Mesenteric fat pad (tissue), 1 donor: Measurements from ENCODE around the gene TRMT61B. TPM values are rescaled to one million over a fixed set of nuclear protein-coding genes. Genes with fewer than 3 reads are reported as not detected.

ENCODE experiments used
- DNase-seq: peaks from one replicate; pipeline ENCODE4 v3.0.0-alpha.2; 2020; ENCODE audit warnings: low spot score
- total RNA-seq: library from RNA; stranded (reverse); fragmentation: NEBNext Ultra II Directional; extraction: Animal tissue kit (Norgen Biotek cat#: 25700); gene quantifications from one replicate; pipeline ENCODE4 v1.2.1, GENCODE V29; 2021
- donor health status: DM: yes; HTN: yes; CAD: no.

TRMT61B gene
- total RNA-seq, 1 donor from 2014 or later: 10.9 TPM

DNA sequence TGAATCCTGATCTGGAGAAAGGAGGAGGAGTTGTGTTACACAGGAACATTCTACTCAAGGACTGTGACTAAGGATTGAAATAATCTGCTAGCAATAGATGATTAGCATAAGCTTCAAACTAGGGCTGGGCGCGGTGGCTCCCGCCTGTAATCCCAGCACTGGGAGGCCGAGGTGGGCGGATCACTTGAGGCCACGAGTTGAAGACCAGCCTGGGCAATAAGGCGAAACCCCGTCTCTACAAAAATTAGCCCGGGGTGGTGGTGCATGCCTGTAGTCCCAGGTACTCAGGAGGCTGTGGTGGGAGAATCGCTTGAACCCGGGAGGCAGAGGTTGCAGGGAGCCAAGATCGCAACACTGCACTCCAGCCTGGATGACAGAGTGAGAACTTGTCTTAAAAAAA, 1.5 kb downstream of the TRMT61B start:
- DNase-seq: no peak

DNA sequence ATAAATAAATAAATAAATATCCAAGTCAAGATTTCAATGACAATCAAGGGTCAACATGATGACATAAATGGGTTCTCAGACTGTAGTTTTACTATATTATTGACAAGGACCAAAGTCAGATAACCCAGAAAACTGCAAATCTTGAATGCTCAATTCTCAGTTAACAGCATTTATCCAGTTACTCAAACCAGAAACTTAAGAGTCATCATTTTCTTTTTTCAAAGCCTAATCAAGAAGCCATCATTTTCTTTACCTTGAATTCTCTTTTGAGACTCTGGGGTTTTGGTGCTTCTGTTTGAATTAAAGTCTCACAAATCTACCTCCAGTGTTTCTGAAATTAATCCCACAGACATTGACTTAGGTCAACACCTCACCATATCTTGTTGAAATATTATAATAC, 14.1 kb downstream of the TRMT61B start:
- DNase-seq: no peak

DNA sequence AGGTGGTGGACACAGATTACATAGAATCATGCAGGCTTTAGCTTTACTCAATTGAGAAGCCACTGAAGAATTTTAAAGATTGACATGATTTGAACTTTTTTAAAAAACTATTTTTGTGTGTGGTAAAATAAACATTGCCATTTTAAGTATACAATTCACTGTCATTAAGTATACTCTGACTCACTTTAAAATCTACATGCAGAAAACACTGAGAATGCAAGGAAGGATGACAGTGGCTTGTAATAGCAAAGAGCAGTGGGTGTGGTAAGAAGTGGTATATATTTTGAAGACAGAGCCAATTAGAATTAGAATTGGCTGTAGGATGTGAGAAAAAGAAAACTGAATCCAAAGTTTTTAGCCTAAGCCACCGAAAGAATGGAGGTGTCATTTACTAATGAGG, 14.9 kb downstream of the TRMT61B start:
- DNase-seq: no peak

- no peak for DNase-seq
Observed at GRCh38 chr2:28842042-28842441, 28.1 kb downstream of the TRMT61B start.

DNA sequence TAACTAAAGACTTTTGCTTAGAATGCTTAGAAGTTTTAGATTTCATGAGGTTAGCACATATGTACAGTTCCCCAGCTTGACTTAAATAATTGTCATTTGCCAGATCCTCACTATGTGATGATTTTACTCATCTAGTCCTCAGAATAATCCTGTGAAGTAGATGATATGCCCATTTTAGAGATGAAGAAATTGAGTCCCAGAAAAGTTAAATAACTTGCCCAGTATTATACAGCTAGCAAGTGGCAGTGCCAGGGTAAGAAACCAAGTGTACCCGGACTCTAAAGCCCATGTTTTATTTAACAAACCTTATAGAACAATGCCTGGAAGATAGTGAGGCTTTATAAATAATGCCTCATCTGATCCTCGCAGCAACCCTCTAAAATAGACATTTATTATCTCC, 31.1 kb downstream of the TRMT61B start:
- DNase-seq: no peak

DNA sequence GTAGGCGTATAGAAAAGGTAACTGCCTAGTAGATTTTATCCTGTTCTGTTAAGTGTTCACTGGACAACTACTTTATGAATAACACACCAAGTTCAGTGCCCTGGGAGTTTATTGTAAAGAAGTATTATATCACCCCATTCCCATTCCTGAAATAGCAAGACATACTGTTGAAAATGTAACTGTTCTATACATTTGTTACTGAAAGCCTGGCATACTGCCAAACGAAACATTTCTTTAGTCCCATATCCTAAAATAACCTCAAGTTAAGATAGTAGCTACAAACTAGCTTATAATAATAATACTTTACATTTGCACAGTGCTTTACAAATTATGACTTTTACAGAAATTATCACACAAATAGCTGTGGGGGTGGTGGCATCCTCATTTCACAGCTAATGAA, 34.3 kb downstream of the TRMT61B start:
- no peak for DNase-seq

DNA sequence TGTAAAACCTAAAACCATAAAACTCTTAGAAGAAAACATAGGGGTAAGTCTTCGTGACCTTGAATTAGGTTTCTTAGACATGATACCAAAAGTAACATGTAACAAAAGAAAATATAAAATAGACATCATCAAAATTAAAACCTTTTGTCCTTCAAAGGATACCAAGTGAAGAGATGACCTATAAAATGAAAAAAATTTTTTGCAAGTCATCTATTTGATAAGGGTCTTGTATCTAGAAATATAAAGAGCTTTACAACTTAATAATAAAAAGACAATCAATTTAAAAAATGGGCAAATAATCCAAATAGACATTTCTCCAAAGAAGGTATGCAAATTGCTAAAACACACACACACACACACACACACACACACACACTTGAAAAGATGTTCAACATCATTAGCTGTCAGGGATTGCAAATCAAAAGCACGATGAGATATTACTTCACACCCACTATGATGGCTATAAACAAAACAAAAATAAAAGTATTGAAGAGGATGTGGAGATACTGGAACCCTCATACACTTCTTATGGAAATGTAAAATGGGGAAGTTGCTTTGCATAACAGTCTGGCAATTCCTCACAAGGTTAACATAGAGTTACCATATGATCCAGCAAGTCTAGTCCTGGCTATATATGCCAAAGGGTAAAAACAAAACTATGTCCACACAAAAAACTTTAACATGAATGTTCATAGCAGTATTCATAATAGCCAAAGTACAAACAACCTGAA, 36.2 kb downstream of the TRMT61B start:
- no peak for DNase-seq

DNA sequence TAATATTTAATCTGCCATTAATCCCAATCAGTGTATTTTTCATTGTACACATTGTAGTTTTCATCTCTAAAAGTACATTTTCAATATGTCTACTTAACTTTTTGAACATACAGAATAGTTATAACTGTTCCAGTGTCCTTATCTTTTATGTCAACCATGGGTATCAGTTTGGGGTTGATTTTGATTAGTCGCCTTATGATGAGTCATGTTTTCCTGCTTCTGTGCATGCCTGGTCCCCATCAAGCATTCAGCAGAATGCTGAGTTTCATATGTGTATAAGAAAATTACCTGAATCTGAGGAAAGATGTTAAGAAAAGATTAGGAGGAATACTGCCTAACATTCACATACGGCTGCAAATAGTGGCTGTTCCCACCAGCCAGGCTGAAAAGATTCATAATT, 41.7 kb downstream of the TRMT61B start:
- DNase-seq: no peak

- DNase-seq: no peak
Observed at GRCh38 chr2:28824870-28825269, 45.2 kb downstream of the TRMT61B start.

GRCh38 chr2:28824207-28824606, 45.9 kb downstream of the TRMT61B start:
- DNase-seq: no peak

- DNase-seq: no peak
Observed at GRCh38 chr2:28822036-28822435, 48.1 kb downstream of the TRMT61B start.

GRCh38 chr2:28821295-28821958, 48.7 kb downstream of the TRMT61B start:
- DNase-seq: no peak

DNA sequence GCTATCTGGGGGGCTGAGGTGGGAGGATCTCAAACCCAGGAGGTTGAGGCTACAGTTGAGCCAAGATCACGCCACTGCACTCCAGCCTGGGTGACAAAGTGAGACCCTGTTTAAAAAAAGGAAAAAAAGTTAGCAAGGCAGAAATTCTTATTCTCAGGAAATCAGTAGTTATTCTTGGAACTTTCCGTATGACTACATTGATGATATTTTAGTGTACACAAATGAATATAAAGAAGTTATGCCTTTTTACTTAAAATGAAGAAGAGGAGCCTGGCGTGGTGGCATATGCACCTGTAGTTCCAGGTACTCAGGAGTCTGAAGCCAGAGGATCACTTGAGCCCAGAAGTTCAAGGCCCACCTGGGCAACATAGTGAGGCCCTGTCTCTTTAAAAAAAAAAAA, 52.1 kb downstream of the TRMT61B start:
- no peak for DNase-seq

DNA sequence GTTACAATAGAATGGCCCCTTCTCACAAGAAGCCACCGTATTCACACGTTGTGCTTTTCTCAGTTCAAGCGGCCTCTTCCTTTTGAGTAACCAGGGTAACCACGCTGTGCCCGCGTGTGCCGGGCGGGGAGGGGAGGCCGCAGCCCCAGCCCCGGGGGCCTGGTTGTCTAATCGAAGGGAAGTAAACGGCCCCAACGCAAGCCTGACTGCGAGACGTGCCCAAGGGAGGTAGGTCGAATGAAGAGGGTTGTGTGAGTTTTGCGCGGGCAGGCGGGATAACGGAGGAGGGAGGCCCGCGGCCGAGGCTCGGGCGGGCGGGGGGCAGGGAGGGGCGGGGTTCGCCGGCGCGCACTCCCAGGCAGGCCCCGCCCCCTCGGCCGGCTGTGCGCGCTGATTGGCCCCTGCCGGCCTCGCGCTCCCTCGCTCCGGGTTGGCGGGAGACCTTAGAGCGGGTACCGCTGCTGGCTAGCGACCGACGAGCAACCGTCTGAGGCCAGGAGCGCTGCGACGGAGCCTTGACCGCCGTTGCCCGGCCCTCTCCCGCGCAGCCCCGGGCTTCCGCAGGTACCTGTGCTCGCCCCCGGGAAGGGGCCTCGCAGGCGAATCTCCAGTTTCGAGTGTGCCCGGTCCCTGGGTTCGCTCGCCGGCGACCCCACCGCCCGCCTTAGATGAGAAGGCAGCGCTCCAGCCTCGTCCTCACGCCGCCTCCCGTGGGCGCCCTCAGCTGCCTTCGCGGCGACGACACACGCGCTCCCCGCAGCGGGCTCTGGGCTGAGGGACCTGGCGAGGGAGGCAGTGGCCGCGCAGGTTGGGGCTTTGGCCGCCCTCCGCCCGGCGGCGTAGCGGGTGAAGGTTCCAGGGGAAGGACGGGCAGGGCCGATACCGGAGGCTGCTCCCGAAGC, 59.5 kb downstream of the TRMT61B start, which contains the start of gene SPDYA:
Gene SPDYA, plus strand, starts transcription at position 451 of the 902 bp plus-strand sequence. CDS start 5,181 bp downstream, outside the sequence.
- DNase-seq: no peak

- no peak for DNase-seq
Observed at GRCh38 chr2:28809927-28810326, 60.2 kb downstream of the TRMT61B start.

DNA sequence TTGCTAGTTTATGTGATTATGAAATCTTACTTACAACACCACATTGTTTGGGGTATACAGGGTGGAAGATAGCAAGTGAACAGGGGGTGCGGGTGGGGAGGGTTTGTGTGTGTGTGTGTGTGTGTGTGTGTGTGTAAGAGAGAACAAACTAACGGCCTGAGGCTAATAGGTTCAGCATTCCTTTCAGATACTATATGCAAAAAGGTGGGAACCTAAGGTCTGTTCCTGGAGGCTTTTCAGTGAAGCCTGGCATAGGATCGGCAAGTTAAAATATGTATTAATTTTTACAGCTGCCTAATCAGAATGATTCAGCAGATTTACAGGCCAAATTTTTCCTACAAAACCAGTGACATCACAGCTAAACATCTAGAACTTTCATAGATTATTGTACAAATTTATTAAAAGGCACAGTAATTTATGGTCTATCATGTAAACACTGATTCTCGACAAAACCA, 67.1 kb downstream of the TRMT61B start:
- no peak for DNase-seq

DNA sequence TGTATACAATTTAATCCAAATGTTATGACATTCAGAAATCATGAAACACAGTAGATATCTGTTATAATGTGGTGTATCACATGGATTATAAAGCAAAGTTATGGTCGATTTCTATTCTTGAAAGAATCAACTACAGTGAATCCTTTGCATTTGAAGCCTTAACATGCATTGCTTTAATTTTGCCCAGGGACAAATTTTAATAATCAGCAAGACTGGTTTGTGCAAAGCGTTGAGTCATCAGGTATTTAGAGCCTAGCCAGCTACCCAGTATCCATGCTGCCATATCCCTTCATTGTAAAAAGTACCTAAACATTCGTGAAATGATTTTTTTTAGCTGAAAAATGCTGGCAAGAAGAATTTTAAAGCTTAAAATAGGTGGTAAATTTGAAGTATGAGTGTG, 68.4 kb downstream of the TRMT61B start:
- DNase-seq: no peak
